T-helper 1 cell treated with Interleukin-12 subunit alpha and Interleukin-12 subunit beta and Interleukin-4 antibody, amounts not matched to agents 30 ng/mL and 1 ng/mL, for 36 hours (primary cell): ENCODE measurements around the gene PGP. TPM values are rescaled to one million over a fixed set of nuclear protein-coding genes. Genes with fewer than 3 reads are reported as not detected.

Experiments used
- intact Hi-C: fragments of 100-400 bp; cut with micrococcal nuclease; formaldehyde crosslinking; loops from one replicate; pipeline ENCODE4 v1.15.1; 2024
- total RNA-seq: library from RNA; stranded (reverse); gene quantifications from 2 replicates; pipeline ENCODE4 v1.2.3, GENCODE V29; 2022

The PGP gene
- total RNA-seq, 1 donor from 2014 or later: 22.3 TPM

GRCh38 chr16:2204416-2205103 lies 10.1 kb downstream of the PGP start:
- intact Hi-C loops: loop anchor here (1.0 to 10.0 kb wide), 8 partner anchors 10 to 570 kb away; partner anchors contain the start of genes E4F1, ELOB, MSRB1 and PGP

GRCh38 chr16:2203119-2203688 lies 11.4 kb downstream of the PGP start:
- intact Hi-C loops: loop anchor here (10.0 kb wide), 1 partner anchor 572 kb away; the partner anchor contains the start of gene ELOB

- intact Hi-C loops: loop anchor here (10.0 kb wide), 1 partner anchor 574 kb away; the partner anchor contains the start of gene ELOB
Observed at GRCh38 chr16:2200313-2200712, 14.3 kb downstream of the PGP start.

GRCh38 chr16:2199621-2200139 lies 15.0 kb downstream of the PGP start:
- intact Hi-C loops: loop anchor here (10.0 kb wide), 1 partner anchor 575 kb away; the partner anchor contains the start of gene ELOB

DNA sequence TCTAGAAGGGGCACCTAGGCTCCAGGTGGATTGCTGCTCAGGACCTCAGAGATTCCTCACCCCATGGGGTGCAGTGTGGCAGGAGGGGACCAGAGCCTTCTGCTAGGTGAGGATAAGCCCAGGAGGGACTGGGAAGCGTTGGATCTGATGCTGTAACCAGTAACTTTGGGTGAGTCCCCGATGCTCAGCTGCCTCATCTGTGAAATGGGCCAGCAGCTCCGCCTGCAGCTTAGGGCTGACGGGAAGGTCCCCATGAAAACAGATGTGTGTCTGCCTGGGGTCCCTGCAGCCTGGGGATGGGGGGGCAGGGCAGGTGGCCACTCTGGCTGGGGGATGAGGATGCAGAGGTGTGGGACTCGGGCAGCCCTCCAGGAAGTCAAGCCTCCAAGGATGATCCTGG lies 15.5 kb downstream of the PGP start:
- intact Hi-C loops: no loop called here

- intact Hi-C loops: no loop called here
Observed at GRCh38 chr16:2198283-2198682, 16.4 kb downstream of the PGP start.

- intact Hi-C loops: no loop called here
Observed at GRCh38 chr16:2197765-2198164, 16.9 kb downstream of the PGP start.

DNA sequence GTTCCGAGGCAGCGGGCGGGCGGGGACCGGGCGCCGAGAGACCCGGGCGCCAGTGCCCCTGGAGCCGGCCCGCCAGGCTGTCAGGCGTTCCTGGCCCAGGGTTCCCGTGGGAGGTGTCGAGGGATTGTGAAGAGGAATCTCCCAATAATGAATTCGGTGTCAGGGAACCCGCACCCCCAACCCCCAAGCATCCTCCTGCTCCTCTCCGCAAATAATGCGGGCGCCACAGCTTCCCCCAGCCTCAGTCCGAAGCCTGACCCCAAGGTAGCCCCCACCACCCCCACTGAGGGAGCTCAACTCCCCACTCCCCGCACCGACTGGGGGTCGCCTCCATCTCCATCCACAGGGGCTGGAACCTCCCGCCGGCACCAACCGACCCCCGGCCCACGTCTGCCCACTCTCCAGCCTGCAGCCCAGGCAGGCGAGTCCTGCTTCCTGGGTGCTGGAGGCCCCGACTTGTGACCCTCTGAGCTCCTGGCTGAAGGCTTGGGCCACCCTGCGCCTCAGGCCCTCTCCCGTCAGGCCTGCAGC lies 17.6 kb downstream of the PGP start:
- intact Hi-C loops: no loop called here

GRCh38 chr16:2196162-2196980 lies 18.3 kb downstream of the PGP start, which contains the start of gene CASKIN1:
TSS of gene CASKIN1 (minus strand) at chr16:2196605. CDS start at chr16:2196432, 173 bp downstream.
- intact Hi-C loops: no loop called here

GRCh38 chr16:2195322-2196161 lies 19.1 kb downstream of the PGP start:
- intact Hi-C loops: loop anchor here (1.0 kb wide), 2 partner anchors 56 to 306 kb away; partner anchors contain the start of gene ECI1

- intact Hi-C loops: loop anchor here (1.0 to 5.0 kb wide), 3 partner anchors 56 to 306 kb away; partner anchors contain the start of genes CCNF and ECI1
Observed at GRCh38 chr16:2194852-2195321, 19.8 kb downstream of the PGP start.

- intact Hi-C loops: loop anchor here (5.0 kb wide), 1 partner anchor 233 kb away; the partner anchor contains the start of gene CCNF
Observed at GRCh38 chr16:2194166-2194834, 20.3 kb downstream of the PGP start.

DNA sequence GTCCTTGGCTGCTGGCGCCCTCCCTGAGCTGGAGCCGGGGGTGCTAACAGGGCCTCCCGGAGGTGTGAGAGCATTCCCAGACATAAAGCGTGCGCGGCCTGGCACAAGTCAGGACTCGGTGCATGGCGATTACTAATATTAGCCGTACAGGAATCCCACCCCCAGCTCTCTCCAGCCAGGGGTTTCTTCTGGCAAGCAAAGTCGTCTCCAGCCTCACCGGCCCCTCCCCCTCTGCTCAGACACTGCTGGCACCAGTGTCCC lies 23.3 kb downstream of the PGP start:
- intact Hi-C loops: loop anchor here (5.0 kb wide), 1 partner anchor 236 kb away; the partner anchor contains the start of gene CCNF

DNA sequence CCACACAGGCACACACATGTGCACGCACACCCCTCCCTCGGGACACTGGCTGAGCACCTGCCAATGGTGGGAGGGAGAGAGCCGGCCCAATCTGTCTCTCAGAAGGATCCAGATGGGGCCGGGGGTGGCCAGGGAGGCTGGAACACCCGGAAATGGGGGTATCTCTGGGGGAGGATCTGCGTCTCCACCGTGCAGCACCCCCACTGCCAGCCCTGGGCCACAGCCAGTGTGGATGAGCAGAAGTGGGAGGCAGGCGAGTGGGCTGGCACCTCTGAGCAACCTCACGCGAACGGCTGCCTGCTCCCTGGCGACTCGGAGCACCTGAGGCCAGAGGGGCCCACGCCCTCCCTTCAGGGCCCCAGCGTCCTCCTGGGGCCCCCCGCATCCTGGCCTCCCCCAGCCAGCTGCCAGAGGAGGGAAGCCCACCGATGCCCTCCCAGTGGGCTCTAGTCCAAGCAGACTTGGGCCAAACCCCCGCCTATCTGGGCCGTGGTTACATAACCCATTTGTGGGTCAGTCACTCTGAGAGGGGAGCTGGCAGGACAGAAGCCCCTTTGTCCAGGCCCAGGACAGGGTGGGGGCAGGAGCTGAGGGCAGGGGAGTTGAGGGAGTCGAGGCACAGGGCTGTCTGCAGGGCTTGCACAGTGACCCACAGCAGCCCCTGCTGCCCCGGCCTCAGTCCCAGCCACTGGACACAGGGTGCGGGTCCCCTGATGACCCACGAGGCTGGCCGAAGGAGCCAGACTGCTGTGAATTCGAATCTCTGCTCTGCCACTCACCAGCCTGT lies 23.8 kb downstream of the PGP start:
- intact Hi-C loops: loop anchor here (5.0 kb wide), 1 partner anchor 236 kb away; the partner anchor contains the start of gene CCNF

DNA sequence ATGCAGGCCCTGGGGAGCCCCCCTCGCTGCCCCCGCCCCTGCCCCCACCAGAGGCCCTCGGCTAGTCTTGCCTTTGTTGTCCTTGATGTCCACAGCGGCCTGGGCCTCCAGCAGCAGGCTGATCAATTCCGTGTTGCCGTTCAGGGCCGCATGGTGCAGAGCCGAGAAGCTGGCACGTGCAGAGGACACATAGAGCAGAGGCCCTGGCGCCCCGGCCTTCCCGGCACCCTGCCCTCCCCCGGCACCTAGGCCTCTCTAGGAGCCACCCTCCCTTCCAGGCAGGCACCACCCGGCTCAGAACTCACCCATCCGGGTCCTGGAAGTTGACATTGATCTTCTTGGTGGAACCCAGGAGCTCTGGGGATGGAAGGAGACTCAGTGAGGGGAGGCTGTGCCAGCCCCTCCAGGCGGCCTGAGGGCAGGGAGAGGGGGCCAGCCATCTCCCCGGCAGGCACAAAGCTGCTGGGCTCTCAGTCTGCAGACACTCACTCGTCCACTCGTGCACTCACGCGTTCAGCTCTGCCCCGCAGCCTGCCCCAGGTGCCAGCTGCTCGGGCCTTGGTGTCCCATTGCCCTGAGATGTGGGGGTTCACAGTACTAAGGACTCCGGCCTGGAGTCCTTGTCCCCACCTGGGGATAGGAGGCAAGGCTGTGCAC lies 24.5 kb downstream of the PGP start:
- intact Hi-C loops: loop anchor here (5.0 kb wide), 1 partner anchor 237 kb away; the partner anchor contains the start of gene CCNF

DNA sequence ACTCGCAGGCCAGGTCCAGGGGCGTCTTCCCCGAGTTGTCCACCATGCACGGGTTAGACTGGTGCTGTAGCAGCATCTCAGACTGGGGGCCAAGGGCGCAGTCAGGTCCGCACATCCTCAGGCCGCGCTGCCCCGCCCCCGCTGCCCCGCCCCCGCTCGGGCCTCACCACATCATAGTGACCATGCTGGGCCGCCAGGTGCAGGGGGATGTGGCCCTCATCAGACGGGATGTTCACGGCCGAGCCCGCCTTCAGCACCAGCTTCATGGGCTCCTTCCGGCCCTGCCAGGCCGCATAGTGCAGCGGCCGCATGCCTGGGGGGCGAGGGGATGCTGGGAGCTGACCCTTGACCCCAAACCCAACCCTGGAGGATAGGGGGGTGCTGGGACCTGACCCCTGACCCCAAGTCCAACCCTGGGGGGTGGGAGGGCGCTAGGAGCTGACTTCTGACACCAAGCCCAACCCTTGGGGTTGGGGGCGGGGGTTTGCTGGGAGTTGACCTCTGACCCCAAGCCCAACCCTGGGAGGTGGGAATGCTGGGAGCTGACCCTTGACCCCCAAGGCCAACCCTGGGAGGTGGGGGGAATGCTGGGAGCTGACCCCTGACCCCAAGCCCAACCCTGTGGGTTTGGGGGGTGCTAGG lies 25.3 kb downstream of the PGP start:
- intact Hi-C loops: no loop called here

DNA sequence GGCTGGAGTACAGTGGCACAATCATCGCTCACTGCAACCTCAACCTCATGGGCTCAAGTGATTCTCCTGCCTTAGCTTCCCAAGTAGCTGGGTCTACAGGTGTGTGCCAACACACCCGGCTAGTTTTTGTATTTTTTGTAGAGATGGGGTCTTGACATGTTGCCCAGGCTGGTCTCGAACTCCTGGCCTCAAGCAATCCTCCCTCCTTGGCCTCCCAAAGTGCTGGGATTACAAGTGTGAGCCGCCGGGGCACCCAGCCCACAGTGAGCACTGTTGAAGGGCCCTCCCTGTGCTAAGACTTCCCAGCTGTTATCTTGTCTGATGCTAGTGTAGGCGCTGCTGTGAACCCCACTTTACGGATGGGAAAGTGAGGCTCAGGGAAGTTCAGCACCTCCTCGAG lies 26.2 kb downstream of the PGP start:
- intact Hi-C loops: no loop called here

GRCh38 chr16:2187212-2187611 lies 27.4 kb downstream of the PGP start:
- intact Hi-C loops: no loop called here
